MCF 10A (cell line): ENCODE results near the gene CFH. TPM values are rescaled to one million over a fixed set of nuclear protein-coding genes. Genes with fewer than 3 reads are reported as not detected.
"Not testable (repeated sequence)": the region's sequence is repeated elsewhere in the genome, so short reads cannot be mapped to it uniquely, and the experiment has no call there.

Experiments
- BruUV-seq: library from RNA; stranded (reverse); fragments of 400-500 nt; replicated peaks from 2 replicates; lab custom pipeline; 2021; lab: Mats Ljungman, UMichigan
- CTCF ChIA-PET: fragments of 300-600 bp; sonication (Branson Sonifier 250); formaldehyde crosslinking; extraction: SDS; loops from one replicate; lab custom pipeline; 2021; ENCODE audit warnings: antibody characterized with exemption, inconsistent platforms; lab: Yijun Ruan, JAX
- POLR2A ChIA-PET: fragments of 300-600, 350-650 bp; sonication (Branson Sonifier 250); formaldehyde crosslinking; extraction: SDS; loops from one replicate; lab custom pipeline; 2020; ENCODE audit warnings: antibody characterized with exemption, inconsistent platforms; lab: Yijun Ruan, JAX
- DNase-seq: peaks from one replicate; pipeline ENCODE4 v3.0.0-alpha.2; 2018; ENCODE audit not compliant: unreplicated experiment
- H3K27ac Mint-ChIP-seq: one replicate; pipeline ENCODE4 v1.8.0; 2022; ENCODE audit warnings: mild to moderate bottlenecking, low read depth, mixed read lengths; ENCODE audit not compliant: unreplicated experiment
- H3K27me3 Mint-ChIP-seq: one replicate; pipeline ENCODE4 v1.8.0; 2022; ENCODE audit warnings: mixed read lengths; ENCODE audit not compliant: insufficient read depth, unreplicated experiment
- H3K36me3 Mint-ChIP-seq: one replicate; pipeline ENCODE4 v1.8.0; 2022; ENCODE audit warnings: mild to moderate bottlenecking, moderate library complexity, mixed read lengths; ENCODE audit not compliant: insufficient read depth, unreplicated experiment
- H3K4me1 Mint-ChIP-seq: one replicate; pipeline ENCODE4 v1.8.0; 2022; ENCODE audit warnings: mixed read lengths; ENCODE audit not compliant: insufficient read depth, unreplicated experiment
- H3K4me3 Mint-ChIP-seq: one replicate; pipeline ENCODE4 v1.8.0; 2022; ENCODE audit warnings: mild to moderate bottlenecking, moderate library complexity, mixed read lengths; ENCODE audit not compliant: unreplicated experiment
- H3K9me3 Mint-ChIP-seq: one replicate; pipeline ENCODE4 v1.8.0; 2022; ENCODE audit warnings: mixed read lengths; ENCODE audit not compliant: unreplicated experiment
- CTCF ChIP-seq: fragments of 200-600 bp; IDR thresholded peaks from one replicate; pipeline ENCODE4 v1.8.0; 2022; ENCODE audit warnings: antibody characterized with exemption, mild to moderate bottlenecking; ENCODE audit not compliant: unreplicated experiment
- intact Hi-C: fragments of 100-400 bp; cut with micrococcal nuclease; formaldehyde crosslinking; loops from 2 replicates; pipeline ENCODE4 v1.14.1; 2022
- total RNA-seq: library from RNA; stranded (reverse); gene quantifications from 2 replicates; pipeline ENCODE4 v1.2.3, GENCODE V29; 2022

CFH gene
- total RNA-seq, 1 experiment from 2014 or later, result 31.6 TPM

GRCh38 chr1:196774603-196775002 is 122.8 kb downstream of the CFH start, which contains the start of gene CFHR3:
TSS of gene CFHR3 (plus strand) at chr1:196774840. CDS start at chr1:196774887, 47 bp downstream.
- Mint-ChIP-seq H3K27ac (no peak within 1 kb of the TSS), H3K4me3 (no peak within 1 kb of the TSS)
- intact Hi-C loops, result no loop called here

GRCh38 chr1:196777603-196778002 is 125.8 kb downstream of the CFH start:
- DNase-seq, result no peak
- H3K27ac Mint-ChIP-seq, result no peak overlapping the region
- H3K27me3 Mint-ChIP-seq, result no peaks in the 10 kb centered on the region
- H3K36me3 Mint-ChIP-seq, result no peaks in the 10 kb centered on the region
- H3K4me3 Mint-ChIP-seq, result no peak overlapping the region
- H3K9me3 Mint-ChIP-seq, result peaks cover 7% of the 10 kb centered on the region
- no peak for TF ChIP-seq CTCF
- H3K4me1 Mint-ChIP-seq, result no peaks in the 10 kb centered on the region
- ChIA-PET CTCF (interaction anchor here (0.6 to 0.8 kb wide), 2 partner anchors 438 to 469 kb away, joined by 3 read pairs; no protein-coding TSS in a partner anchor), POLR2A (interaction anchor here (0.5 kb wide), 1 partner anchor 283 kb away, joined by 3 read pairs; no protein-coding TSS in a partner anchor)
- intact Hi-C loops, result no loop called here
- no TSS peak for BruUV-seq

More at GRCh38 chr1:196774603-196775002, 122.8 kb downstream of the CFH start, which contains the start of gene CFHR3:
- Mint-ChIP-seq H3K9me3 (peaks cover 7% of the 10 kb centered on the region), H3K4me1 (no peaks in the 10 kb centered on the region), H3K36me3 (no peaks in the 10 kb centered on the region), H3K27me3 (no peaks in the 10 kb centered on the region)
- no peak for TF ChIP-seq CTCF
- no TSS peak for BruUV-seq
- ChIA-PET CTCF (interaction anchor here (0.8 kb wide), 1 partner anchor 113 kb away, joined by 3 read pairs; no protein-coding TSS in a partner anchor), POLR2A (no interaction called here)
- no peak for DNase-seq

GRCh38 chr1:196779093-196779492 is 127.2 kb downstream of the CFH start:
- no peak for DNase-seq
- ChIA-PET CTCF (no interaction called here), POLR2A (no interaction called here)
- Mint-ChIP-seq H3K9me3 (peaks cover 14% of the 10 kb centered on the region), H3K27ac (no peak overlapping the region), H3K36me3 (no peaks in the 10 kb centered on the region), H3K27me3 (no peaks in the 10 kb centered on the region), H3K4me1 (no peaks in the 10 kb centered on the region), H3K4me3 (no peak overlapping the region)
- intact Hi-C loops, result no loop called here
- TF ChIP-seq CTCF, result no peak
- no TSS peak for BruUV-seq

- H3K4me3 Mint-ChIP-seq, BruUV-seq, intact Hi-C loops, H3K27me3 Mint-ChIP-seq, POLR2A ChIA-PET, H3K4me1 Mint-ChIP-seq, CTCF ChIA-PET, H3K36me3 Mint-ChIP-seq, DNase-seq, H3K27ac Mint-ChIP-seq: not testable (repeated sequence)
- H3K9me3 Mint-ChIP-seq, result peaks cover 19% of the 10 kb centered on the region
Measured at GRCh38 chr1:196791252-196791651, 139.4 kb downstream of the CFH start.

- BruUV-seq, H3K27ac Mint-ChIP-seq, POLR2A ChIA-PET, intact Hi-C loops, H3K9me3 Mint-ChIP-seq, DNase-seq, H3K27me3 Mint-ChIP-seq, H3K36me3 Mint-ChIP-seq, H3K4me3 Mint-ChIP-seq, H3K4me1 Mint-ChIP-seq, CTCF ChIA-PET: not testable (repeated sequence)
Measured at GRCh38 chr1:196794103-196794502, 142.3 kb downstream of the CFH start.

Other genes starting within 250 kb of the CFH start
- gene KCNT2, start 43.6 kb upstream of the CFH start, total RNA-seq, result 1.2 and 1.5 TPM in 2 replicates
- gene CFHR3, start 122.8 kb downstream of the CFH start, total RNA-seq, result not detected in 2 replicates
- not detected in 2 replicates for gene CFHR1, start 167.7 kb downstream of the CFH start, total RNA-seq
- gene CFHR4, start 236.0 kb downstream of the CFH start, total RNA-seq, result not detected in 2 replicates